H1 (cell line): ENCODE results near the gene RGS9. TPM values are rescaled to one million over a fixed set of nuclear protein-coding genes. Genes with fewer than 3 reads are reported as not detected.

Source experiments
- CBX5 ChIP-seq: fragments of 300-800, 300-1000 bp; sonication (generic); IDR thresholded peaks from 2 replicates; pipeline ENCODE4 v1.7.1; 2016; ENCODE audit warnings: antibody characterized with exemption, low read length, low read depth
- HDAC2 ChIP-seq, 2 experiments: fragments of 300-600 bp in 1 of 2; sonication (generic) in 1 of 2; IDR thresholded peaks; 2 replicates each; pipeline ENCODE4 v1.6.1; 2011 to 2012; ENCODE audit warnings: low read depth in 2 of 2, low read length in 2 of 2, mild to moderate bottlenecking in 2 of 2, moderate library complexity in 2 of 2, borderline replicate concordance in 1 of 2, inconsistent platforms in 1 of 2
- JUN ChIP-seq: IDR thresholded peaks from 2 replicates; pipeline ENCODE4 v1.6.1; 2011; ENCODE audit warnings: low read depth, mild to moderate bottlenecking, improper control_type of control experiment, low read length
- JUND ChIP-seq: IDR thresholded peaks from 2 replicates; pipeline ENCODE4 v1.6.1; 2011; ENCODE audit warnings: mild to moderate bottlenecking, improper control_type of control experiment, low read length
- KDM5A ChIP-seq: fragments of 200-600 bp; IDR thresholded peaks from 2 replicates; pipeline ENCODE4 v1.7.1; 2012; ENCODE audit warnings: mild to moderate bottlenecking, low read length, inconsistent platforms, mixed read lengths
- MAFK ChIP-seq: IDR thresholded peaks from 2 replicates; pipeline ENCODE4 v1.6.1; 2012; ENCODE audit warnings: low read depth, mild to moderate bottlenecking, improper control_type of control experiment, low read length
- RAD21 ChIP-seq, 2 experiments: IDR thresholded peaks in 1 of 2; conservative IDR thresholded peaks in 1 of 2; 2 replicates each; pipeline ENCODE4 v1.6.1; 2011; ENCODE audit warnings: low read depth in 2 of 2, low read length in 2 of 2, improper control_type of control experiment in 1 of 2, inconsistent platforms in 1 of 2, mild to moderate bottlenecking in 1 of 2, moderate library complexity in 1 of 2
- RXRA ChIP-seq: IDR thresholded peaks from 2 replicates; pipeline ENCODE4 v1.6.1; 2011; ENCODE audit warnings: low read depth, mild to moderate bottlenecking, low read length, moderate library complexity; ENCODE audit not compliant: insufficient read depth
- SIRT6 ChIP-seq: IDR thresholded peaks from one replicate; pipeline ENCODE4 v1.7.1; 2012; ENCODE audit warnings: low read length, inconsistent platforms
- YY1 ChIP-seq: IDR thresholded peaks from 2 replicates; pipeline ENCODE4 v1.6.1; 2011; ENCODE audit warnings: low read depth, mild to moderate bottlenecking, low read length
- ZNF274 ChIP-seq: IDR thresholded peaks from 2 replicates; pipeline ENCODE4 v1.7.0; 2012; ENCODE audit warnings: low read length, borderline replicate concordance; ENCODE audit errors: extremely low read depth
- polyA plus RNA-seq, 7 experiments: library from polyadenylated mRNA; depleted of rRNA in 3 of 7; stranded (reverse) in 5 of 7; unstranded in 2 of 7; fragments of >200 nt in 5 of 7; fragments of 200-250 nt in 2 of 7; gene quantifications; 1 replicate in 5 of 7; 2 replicates in 1 of 7; 4 replicates in 1 of 7; pipeline versions ENCODE4 v1.2.1 to v1.2.3, GENCODE V29; 2011 to 2013; ENCODE audit warnings: missing spikeins in 2 of 7, mixed read lengths in 2 of 7
- total RNA-seq: library from RNA; stranded (reverse); fragmentation: NEBNext Ultra II Directional; extraction: Animal tissue kit (Norgen Biotek cat#: 25700); gene quantifications from 2 replicates; pipeline ENCODE4 v1.2.1, GENCODE V29; 2021

Gene RGS9
- total and polyA plus RNA-seq, 2 of the 8 experiments (the other 6 are each of a cell fraction or from before 2014, with no cell fraction given) = 8.9 to 20.5 TPM

- no peak for TF ChIP-seq ZNF274
- TF ChIP-seq KDM5A = no peak
- TF ChIP-seq HDAC2 (IDR thresholded peaks at IDR 0.05; ENCODE audit: borderline replicate concordance in 1 of 2, low read depth in 2 of 2, low read length in 2 of 2) = no peak
- TF ChIP-seq RXRA = no peak
- no peak for TF ChIP-seq JUND
- no peak for TF ChIP-seq RAD21 (IDR thresholded peaks at IDR 0.05 in 1 of 2, conservative IDR thresholded peaks at IDR 0.05 in 1 of 2; ENCODE audit: low read depth in 2 of 2, low read length in 2 of 2)
- TF ChIP-seq SIRT6 = no peak
- TF ChIP-seq JUN = no peak
- no peak for TF ChIP-seq YY1
- no peak for TF ChIP-seq MAFK
- no peak for TF ChIP-seq CBX5
Observed at GRCh38 chr17:65243838-65244625, 106.9 kb downstream of the RGS9 start (continued).
